BLaER1 (cell line): ENCODE data around the gene NKX3-2.

ENCODE experiments used
- H3K27ac ChIP-seq: shearing (Covaris generic); formaldehyde crosslinking; 2 replicates; pipeline ENCODE4 v1.8.1; 2022
- H3K27me3 ChIP-seq: shearing (Covaris generic); formaldehyde crosslinking; 2 replicates; pipeline ENCODE4 v1.8.1; 2022
- H3K36me3 ChIP-seq: shearing (Covaris generic); formaldehyde crosslinking; 2 replicates; pipeline ENCODE4 v1.8.1; 2022
- H3K4me1 ChIP-seq: shearing (Covaris generic); formaldehyde crosslinking; 2 replicates; pipeline ENCODE4 v1.8.1; 2022
- H3K4me2 ChIP-seq: shearing (Covaris generic); formaldehyde crosslinking; 2 replicates; pipeline ENCODE4 v1.8.1; 2022
- H3K4me3 ChIP-seq: shearing (Covaris generic); formaldehyde crosslinking; 2 replicates; pipeline ENCODE4 v1.8.1; 2022
- H3K9ac ChIP-seq: shearing (Covaris generic); formaldehyde crosslinking; 2 replicates; pipeline ENCODE4 v1.8.1; 2022
- H3K9me3 ChIP-seq: shearing (Covaris generic); formaldehyde crosslinking; 2 replicates; pipeline ENCODE4 v1.8.1; 2022
- H4K20me1 ChIP-seq: shearing (Covaris generic); formaldehyde crosslinking; 2 replicates; pipeline ENCODE4 v1.8.1; 2022
- Cebpa-rat ChIP-seq: shearing (Covaris generic); IDR thresholded peaks from 2 replicates; pipeline ENCODE4 v1.8.1; 2022

The NKX3-2 gene

DNA sequence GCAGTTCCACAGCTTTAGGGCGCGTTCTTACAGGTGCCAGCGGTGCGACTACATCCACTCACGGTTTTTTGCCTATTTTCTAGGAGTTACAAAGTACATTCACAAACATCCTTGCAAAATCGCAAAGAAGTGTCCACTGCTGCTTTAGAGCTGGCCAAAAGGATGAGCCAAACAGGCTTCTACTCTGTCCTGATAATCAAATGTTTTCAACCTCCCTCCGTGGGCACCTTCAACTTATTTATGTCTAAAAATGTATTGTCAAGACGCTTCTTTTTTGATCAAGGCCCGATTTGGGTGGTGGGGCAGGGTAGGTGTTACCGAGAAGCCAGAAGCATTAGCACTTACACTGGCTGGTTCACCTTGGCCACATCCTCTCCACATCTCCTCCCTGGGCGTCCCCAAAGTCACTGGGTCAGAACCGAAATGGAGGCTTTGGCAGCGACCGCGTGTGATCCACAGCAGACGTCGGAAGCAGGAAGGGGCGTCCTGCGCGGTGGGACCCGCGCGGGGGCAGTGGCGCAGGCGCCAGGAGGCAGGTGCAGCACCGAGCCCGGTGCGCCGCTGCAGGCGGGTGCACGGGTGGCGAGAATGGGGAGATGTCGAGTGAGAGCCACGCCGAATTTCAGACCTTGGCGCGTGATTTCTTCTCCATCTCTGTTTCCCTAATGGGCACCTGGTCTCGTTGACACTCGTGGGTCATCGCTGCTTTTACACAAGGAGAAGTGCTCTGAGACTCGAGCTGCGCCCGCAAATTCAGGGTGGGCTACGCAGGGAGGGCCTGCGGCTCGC lies 16.9 kb downstream of the NKX3-2 start:
- Histone ChIP-seq H3K4me1 (peaks cover 11% of the 10 kb centered on the region), H3K9ac (no peak overlapping the region), H3K27ac (no peak overlapping the region), H3K27me3 (peaks cover 100% of the 10 kb centered on the region), H3K4me2 (peak overlapping the region; percentile 54), H3K9me3 (peaks cover 52% of the 10 kb centered on the region), H3K4me3 (no peak overlapping the region), H3K36me3 (no peaks in the 10 kb centered on the region), H4K20me1 (peaks cover 34% of the 10 kb centered on the region; the same call in 1 of the 2 replicates)
- no peak for TF ChIP-seq Cebpa-rat

DNA sequence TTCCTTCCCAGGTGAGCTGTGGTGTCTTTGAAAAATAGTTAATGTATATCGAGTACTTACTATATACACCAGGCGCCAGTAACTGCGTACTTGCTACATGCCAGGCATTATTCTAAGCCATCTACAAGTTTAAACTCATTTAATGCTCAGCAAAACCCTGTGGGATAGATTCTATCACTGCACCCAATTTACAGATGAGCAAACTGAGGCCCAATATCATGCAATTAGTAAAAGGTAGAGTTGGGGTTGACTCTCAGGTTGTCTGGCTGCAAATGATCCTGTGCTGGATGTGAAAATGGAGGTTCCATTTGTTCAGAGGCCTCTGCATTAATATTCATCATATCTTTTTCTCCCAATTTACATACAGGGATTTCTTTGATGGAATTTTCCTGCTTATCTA lies 17.6 kb downstream of the NKX3-2 start:
- no peak for TF ChIP-seq Cebpa-rat

GRCh38 chr4:13525606-13526281 lies 18.6 kb downstream of the NKX3-2 start:
- Histone ChIP-seq H3K27ac (no peak overlapping the region), H3K4me2 (no peak overlapping the region), H4K20me1 (peaks cover 18% of the 10 kb centered on the region; the same call in 1 of the 2 replicates), H3K27me3 (peaks cover 100% of the 10 kb centered on the region), H3K4me1 (peaks cover 11% of the 10 kb centered on the region), H3K4me3 (no peak overlapping the region), H3K9me3 (peaks cover 49% of the 10 kb centered on the region), H3K9ac (no peak overlapping the region), H3K36me3 (no peaks in the 10 kb centered on the region)
- TF ChIP-seq Cebpa-rat: no peak

More for the DNA sequence above, 17.6 kb downstream of the NKX3-2 start:
- H3K4me2 ChIP-seq: no peak overlapping the region
- H3K9ac ChIP-seq: no peak overlapping the region
- no peak overlapping the region for H3K4me3 ChIP-seq
- no peak overlapping the region for H3K27ac ChIP-seq
- H3K9me3 ChIP-seq: peaks cover 55% of the 10 kb centered on the region
- H3K4me1 ChIP-seq: peaks cover 11% of the 10 kb centered on the region
- H4K20me1 ChIP-seq: peaks cover 27% of the 10 kb centered on the region; the same call in 1 of the 2 replicates
- no peaks in the 10 kb centered on the region for H3K36me3 ChIP-seq
- peaks cover 100% of the 10 kb centered on the region for H3K27me3 ChIP-seq

DNA sequence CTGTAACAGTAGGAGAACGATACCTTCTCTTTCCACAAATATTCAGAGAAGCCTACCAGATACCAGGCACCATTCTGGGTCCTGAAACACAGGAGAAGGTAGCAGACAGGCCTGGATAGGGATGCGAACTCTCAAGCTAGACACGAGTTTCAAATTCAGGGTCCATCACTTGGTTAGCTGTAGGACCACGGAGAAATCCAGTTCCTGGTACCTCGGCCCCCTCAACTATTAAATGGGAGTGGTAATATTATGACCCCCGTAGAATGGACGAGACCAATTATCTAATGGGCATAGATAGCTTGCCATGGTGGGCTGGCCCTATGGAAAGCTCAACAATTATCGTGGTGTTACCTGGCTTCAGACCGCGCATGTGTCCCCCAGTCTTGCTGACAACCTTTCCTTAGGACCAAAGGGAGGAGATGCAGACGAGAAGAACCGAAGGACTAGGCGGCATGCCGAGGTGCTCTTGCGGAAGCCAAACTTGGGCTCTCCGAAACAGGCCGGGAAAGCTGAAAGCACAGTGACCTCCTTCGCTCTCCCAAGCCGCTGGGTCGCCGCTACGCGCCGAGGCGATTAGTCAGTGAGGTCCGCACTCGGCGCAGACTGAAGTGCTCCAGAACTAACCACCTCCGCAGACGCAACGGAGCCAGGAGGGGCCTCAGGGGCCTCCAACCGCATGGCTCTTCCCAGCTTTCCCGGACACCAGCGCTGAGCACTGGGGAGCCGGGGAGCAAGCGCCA lies 19.6 kb downstream of the NKX3-2 start:
- peaks cover 10% of the 10 kb centered on the region; the same call in 1 of the 2 replicates for H4K20me1 ChIP-seq
- H3K36me3 ChIP-seq: no peaks in the 10 kb centered on the region
- H3K27ac ChIP-seq: no peak overlapping the region
- H3K4me3 ChIP-seq: no peak overlapping the region
- no peak for TF ChIP-seq Cebpa-rat
- H3K4me1 ChIP-seq: peaks cover 11% of the 10 kb centered on the region
- peaks cover 45% of the 10 kb centered on the region for H3K9me3 ChIP-seq
- H3K27me3 ChIP-seq: peaks cover 89% of the 10 kb centered on the region
- no peak overlapping the region for H3K9ac ChIP-seq
- H3K4me2 ChIP-seq: no peak overlapping the region

- Histone ChIP-seq H3K9me3 (peaks cover 37% of the 10 kb centered on the region), H4K20me1 (peaks cover 1% of the 10 kb centered on the region; the same call in 1 of the 2 replicates), H3K4me2 (no peak overlapping the region), H3K36me3 (no peaks in the 10 kb centered on the region), H3K27ac (no peak overlapping the region), H3K27me3 (peaks cover 81% of the 10 kb centered on the region), H3K4me3 (no peak overlapping the region), H3K9ac (no peak overlapping the region), H3K4me1 (peaks cover 11% of the 10 kb centered on the region)
- TF ChIP-seq Cebpa-rat: no peak
Observed at GRCh38 chr4:13523591-13524503, 20.5 kb downstream of the NKX3-2 start.

- H3K36me3 ChIP-seq: no peaks in the 10 kb centered on the region
- H3K4me2 ChIP-seq: no peak overlapping the region
- no peaks in the 10 kb centered on the region; the same call in 1 of the 2 replicates for H4K20me1 ChIP-seq
- peaks cover 7% of the 10 kb centered on the region for H3K4me1 ChIP-seq
- H3K27ac ChIP-seq: no peak overlapping the region
- TF ChIP-seq Cebpa-rat: no peak
- H3K9ac ChIP-seq: no peak overlapping the region
- H3K9me3 ChIP-seq: peaks cover 32% of the 10 kb centered on the region
- H3K4me3 ChIP-seq: peak overlapping the region; percentile 20; the same call in 1 of the 2 replicates
- peaks cover 74% of the 10 kb centered on the region for H3K27me3 ChIP-seq
Observed at GRCh38 chr4:13523105-13523477, 21.2 kb downstream of the NKX3-2 start.

- TF ChIP-seq Cebpa-rat: no peak
- Histone ChIP-seq H3K36me3 (no peaks in the 10 kb centered on the region), H3K4me2 (no peak overlapping the region), H4K20me1 (no peaks in the 10 kb centered on the region; the same call in 1 of the 2 replicates), H3K9me3 (peaks cover 30% of the 10 kb centered on the region), H3K27me3 (peaks cover 68% of the 10 kb centered on the region), H3K9ac (no peak overlapping the region), H3K4me1 (peaks cover 3% of the 10 kb centered on the region), H3K27ac (no peak overlapping the region), H3K4me3 (peak overlapping the region; percentile 20; the same call in 1 of the 2 replicates)
Observed at GRCh38 chr4:13522282-13523104, 21.8 kb downstream of the NKX3-2 start.

GRCh38 chr4:13521047-13521446 lies 23.3 kb downstream of the NKX3-2 start:
- TF ChIP-seq Cebpa-rat: no peak
- Histone ChIP-seq H3K27me3 (peaks cover 53% of the 10 kb centered on the region), H4K20me1 (no peaks in the 10 kb centered on the region)

More at GRCh38 chr4:13521047-13521446, 23.3 kb downstream of the NKX3-2 start:
- Histone ChIP-seq H3K4me2 (no peak overlapping the region), H3K4me1 (no peaks in the 10 kb centered on the region), H3K36me3 (no peaks in the 10 kb centered on the region), H3K4me3 (no peak overlapping the region), H3K27ac (no peak overlapping the region), H3K9ac (no peak overlapping the region), H3K9me3 (peaks cover 30% of the 10 kb centered on the region)
